SK-N-SH (cell line): Measurements from ENCODE around the gene GAB4. TPM values are rescaled to one million over a fixed set of nuclear protein-coding genes. Genes with fewer than 3 reads are reported as not detected.
"Not testable (repeated sequence)": the region's sequence is repeated elsewhere in the genome, so short reads cannot be mapped to it uniquely, and the experiment has no call there.

ENCODE experiments used
- CTCF ChIA-PET: fragments of 300-600, 350-600 bp; formaldehyde crosslinking; extraction: SDS; loops from one replicate; lab custom pipeline; 2021; lab: Yijun Ruan, JAX
- POLR2A ChIA-PET: fragments of 350-600 bp; sonication (Branson Sonifier 250); formaldehyde crosslinking; extraction: SDS; loops from one replicate; lab custom pipeline; 2020; ENCODE audit warnings: antibody characterized with exemption, inconsistent platforms; lab: Yijun Ruan, JAX
- DNase-seq: peaks from one replicate; pipeline ENCODE4 v3.0.0; 2012
- H2AFZ ChIP-seq: fragments of 200-600 bp; sonication (generic); 2 replicates; pipeline ENCODE4 v1.8.1; 2016; ENCODE audit warnings: antibody characterized with exemption, mild to moderate bottlenecking, low read depth
- H3F3A ChIP-seq: fragments of 200-600 bp; sonication (generic); replicated peaks from 2 replicates; pipeline ENCODE3; 2016; ENCODE audit warnings: antibody characterized with exemption, mild to moderate bottlenecking; ENCODE audit not compliant: insufficient read depth
- H3K27ac ChIP-seq, 2 experiments: fragments of 200-500 bp in 1 of 2; fragments of 200-600 bp in 1 of 2; sonication (Bioruptor generic) in 1 of 2; sonication (generic), shearing (Covaris generic) in 1 of 2; 2 replicates each; pipeline versions ENCODE4 v1.5.1 to v1.6.1; 2014 to 2016; ENCODE audit warnings: low read depth in 2 of 2, inconsistent platforms in 1 of 2, low read length in 1 of 2, mild to moderate bottlenecking in 1 of 2, mixed read lengths in 1 of 2
- H3K27me3 ChIP-seq: fragments of 200-600 bp; sonication (generic), shearing (Covaris generic); 2 replicates; pipeline ENCODE4 v1.6.1; 2016; ENCODE audit warnings: mixed run types; ENCODE audit not compliant: insufficient read depth
- H3K36me3 ChIP-seq, 2 experiments: fragments of 200-500 bp in 1 of 2; fragments of 200-600 bp in 1 of 2; sonication (Bioruptor generic) in 1 of 2; sonication (generic) in 1 of 2; replicated peaks in 1 of 2; 2 replicates each; pipeline versions ENCODE3 to v1.5.1; 2014 to 2016; ENCODE audit warnings: low read length in 1 of 2, mild to moderate bottlenecking in 1 of 2; ENCODE audit not compliant: insufficient read depth in 2 of 2, control insufficient read depth in 1 of 2
- H3K4me1 ChIP-seq, 2 experiments: fragments of 200-500 bp in 1 of 2; fragments of 200-600 bp in 1 of 2; sonication (Bioruptor generic) in 1 of 2; sonication (generic), shearing (Covaris generic) in 1 of 2; 2 replicates each; pipeline versions ENCODE4 v1.5.1 to v1.6.1; 2014 to 2016; ENCODE audit warnings: low read depth in 1 of 2, low read length in 1 of 2, mixed run types in 1 of 2; ENCODE audit not compliant: insufficient read depth in 2 of 2, control insufficient read depth in 1 of 2
- H3K4me2 ChIP-seq: fragments of 200-600 bp; sonication (generic), shearing (Covaris generic); 2 replicates; pipeline ENCODE4 v1.6.1; 2017; ENCODE audit warnings: mixed run types
- H3K4me3 ChIP-seq, 2 experiments: fragments of 200-500 bp in 1 of 2; fragments of 200-600 bp in 1 of 2; sonication (Bioruptor generic) in 1 of 2; sonication (generic), shearing (Covaris generic) in 1 of 2; 2 replicates each; pipeline versions ENCODE4 v1.5.1 to v1.8.1; 2014 to 2016; ENCODE audit warnings: low read depth in 2 of 2, inconsistent platforms in 1 of 2, low read length in 1 of 2, mild to moderate bottlenecking in 1 of 2, mixed read lengths in 1 of 2, moderate library complexity in 1 of 2
- H3K79me2 ChIP-seq: fragments of 200-600 bp; sonication (generic); 2 replicates; pipeline ENCODE4 v1.8.1; 2017; ENCODE audit warnings: mild to moderate bottlenecking; ENCODE audit not compliant: insufficient read depth
- H3K9ac ChIP-seq: fragments of 200-600 bp; sonication (generic); 2 replicates; pipeline ENCODE4 v1.6.1; 2017; ENCODE audit warnings: mixed run types
- H3K9me2 ChIP-seq: fragments of 200-600 bp; sonication (generic); 2 replicates; pipeline ENCODE4 v1.6.1; 2017; ENCODE audit warnings: mixed run types
- H3K9me3 ChIP-seq: fragments of 200-600 bp; sonication (generic); 2 replicates; pipeline ENCODE4 v1.6.1; 2017; ENCODE audit warnings: mixed run types, mild to moderate bottlenecking, moderate library complexity
- H4K20me1 ChIP-seq: fragments of 200-600 bp; sonication (generic); 2 replicates; pipeline ENCODE4 v1.6.1; 2017; ENCODE audit warnings: mild to moderate bottlenecking, mixed run types; ENCODE audit not compliant: insufficient read depth
- FOSL2 ChIP-seq: IDR thresholded peaks from 2 replicates; pipeline ENCODE4 v1.4.0; 2012; ENCODE audit warnings: low read depth, mild to moderate bottlenecking, moderate library complexity, borderline replicate concordance
- JUND ChIP-seq: IDR thresholded peaks from 2 replicates; pipeline ENCODE4 v1.4.0; 2012
- POLR2AphosphoS5 ChIP-seq: IDR thresholded peaks from 2 replicates; pipeline ENCODE4 v1.6.1; 2012; ENCODE audit warnings: low read depth, low read length
- RXRA ChIP-seq: IDR thresholded peaks from 2 replicates; pipeline ENCODE4 v1.4.0; 2012; ENCODE audit warnings: low read depth, mild to moderate bottlenecking, borderline replicate concordance
- TEAD4 ChIP-seq: IDR thresholded peaks from 2 replicates; pipeline ENCODE4 v1.4.0; 2012; ENCODE audit warnings: mild to moderate bottlenecking, borderline replicate concordance; ENCODE audit not compliant: insufficient read depth
- WGBS: methylation state at CpG from one replicate; pipeline ENCODE4 v1.1.6; 2017; ENCODE audit warnings: low lambda C conversion rate; 5-methylcytosine and 5-hydroxymethylcytosine counted together
- polyA plus RNA-seq, 3 experiments: library from polyadenylated mRNA; depleted of rRNA; stranded (reverse); fragments of >200 nt; gene quantifications; 2 replicates each; pipeline ENCODE4 v1.2.3, GENCODE V29; 2012
- TF ChIP-seq, protein P1 (sequence below): IDR thresholded peaks from 2 replicates; pipeline ENCODE4 v1.6.1; 2012; ENCODE audit warnings: mild to moderate bottlenecking, low read depth, low read length, moderate library complexity
- TF ChIP-seq, protein P2 (sequence below): IDR thresholded peaks from 2 replicates; pipeline ENCODE4 v1.4.0; 2012; ENCODE audit warnings: low read depth, borderline replicate concordance
- TF ChIP-seq, protein P3 (sequence below): fragments of 150-350 bp; IDR thresholded peaks from 2 replicates; pipeline ENCODE4 v1.6.1; 2016; ENCODE audit warnings: mild to moderate bottlenecking, low read depth, low read length
- TF ChIP-seq, protein P4 (sequence below): IDR thresholded peaks from 2 replicates; pipeline ENCODE4; 2012

GAB4 gene
- polyA plus RNA-seq, 1 of the 3 experiments (the other 2 are of a cell fraction): not detected

DNA sequence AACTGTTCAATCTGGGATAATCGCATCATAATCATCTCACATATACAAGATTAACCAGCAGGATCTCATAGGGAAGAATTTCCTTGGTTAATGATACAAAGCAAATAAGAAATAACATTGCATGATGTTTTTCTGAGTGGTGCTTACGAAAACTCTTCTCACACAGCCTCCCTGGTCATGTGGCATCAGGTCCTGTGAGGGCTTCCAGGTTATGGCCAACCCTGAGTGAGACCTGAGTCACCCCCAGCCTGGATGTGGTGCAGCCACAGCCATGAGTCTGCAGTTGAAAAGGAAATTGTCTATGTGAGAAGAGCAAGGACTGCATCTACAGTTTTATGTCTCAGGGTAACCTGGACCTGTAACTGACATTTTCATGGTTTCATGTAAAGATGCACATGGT lies 92.3 kb downstream of the GAB4 start (continued):
- TF ChIP-seq, protein P1, sequence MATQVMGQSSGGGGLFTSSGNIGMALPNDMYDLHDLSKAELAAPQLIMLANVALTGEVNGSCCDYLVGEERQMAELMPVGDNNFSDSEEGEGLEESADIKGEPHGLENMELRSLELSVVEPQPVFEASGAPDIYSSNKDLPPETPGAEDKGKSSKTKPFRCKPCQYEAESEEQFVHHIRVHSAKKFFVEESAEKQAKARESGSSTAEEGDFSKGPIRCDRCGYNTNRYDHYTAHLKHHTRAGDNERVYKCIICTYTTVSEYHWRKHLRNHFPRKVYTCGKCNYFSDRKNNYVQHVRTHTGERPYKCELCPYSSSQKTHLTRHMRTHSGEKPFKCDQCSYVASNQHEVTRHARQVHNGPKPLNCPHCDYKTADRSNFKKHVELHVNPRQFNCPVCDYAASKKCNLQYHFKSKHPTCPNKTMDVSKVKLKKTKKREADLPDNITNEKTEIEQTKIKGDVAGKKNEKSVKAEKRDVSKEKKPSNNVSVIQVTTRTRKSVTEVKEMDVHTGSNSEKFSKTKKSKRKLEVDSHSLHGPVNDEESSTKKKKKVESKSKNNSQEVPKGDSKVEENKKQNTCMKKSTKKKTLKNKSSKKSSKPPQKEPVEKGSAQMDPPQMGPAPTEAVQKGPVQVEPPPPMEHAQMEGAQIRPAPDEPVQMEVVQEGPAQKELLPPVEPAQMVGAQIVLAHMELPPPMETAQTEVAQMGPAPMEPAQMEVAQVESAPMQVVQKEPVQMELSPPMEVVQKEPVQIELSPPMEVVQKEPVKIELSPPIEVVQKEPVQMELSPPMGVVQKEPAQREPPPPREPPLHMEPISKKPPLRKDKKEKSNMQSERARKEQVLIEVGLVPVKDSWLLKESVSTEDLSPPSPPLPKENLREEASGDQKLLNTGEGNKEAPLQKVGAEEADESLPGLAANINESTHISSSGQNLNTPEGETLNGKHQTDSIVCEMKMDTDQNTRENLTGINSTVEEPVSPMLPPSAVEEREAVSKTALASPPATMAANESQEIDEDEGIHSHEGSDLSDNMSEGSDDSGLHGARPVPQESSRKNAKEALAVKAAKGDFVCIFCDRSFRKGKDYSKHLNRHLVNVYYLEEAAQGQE: no peak
- TF ChIP-seq JUND: no peak

DNA sequence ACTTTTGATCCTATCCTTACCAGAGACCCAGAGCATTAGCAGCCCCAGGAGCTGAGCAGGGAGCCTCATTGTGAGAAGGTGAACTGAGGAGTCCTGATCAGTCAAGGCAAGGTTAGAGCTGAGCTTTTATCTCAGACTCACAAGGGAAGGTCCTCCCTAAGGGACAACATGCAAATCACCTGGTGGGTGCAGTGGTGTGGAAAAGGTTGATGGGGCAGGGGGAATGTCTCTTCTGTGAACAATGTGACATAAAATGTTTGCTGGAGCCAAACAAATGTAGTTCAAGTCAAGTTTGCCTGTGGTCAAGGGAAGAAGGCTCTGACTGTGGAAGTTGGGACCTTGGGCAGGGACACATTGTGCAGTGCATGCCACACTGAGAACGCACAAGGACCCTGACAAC lies 93.1 kb downstream of the GAB4 start:
- H3K4me1 ChIP-seq, H3K27ac ChIP-seq, H3K9me2 ChIP-seq, POLR2A ChIA-PET, H3K36me3 ChIP-seq, DNase-seq, H3K4me3 ChIP-seq, H3K4me2 ChIP-seq, H3K9ac ChIP-seq, H2AFZ ChIP-seq, CTCF ChIA-PET, H3K79me2 ChIP-seq, H3F3A ChIP-seq, H3K9me3 ChIP-seq, H4K20me1 ChIP-seq: not testable (repeated sequence)
- 7% methylated on average over 1 of the region's 1 CpG for WGBS
- H3K27me3 ChIP-seq: peaks cover 24% of the 10 kb centered on the region; the same call in 1 of the 2 replicates

DNA sequence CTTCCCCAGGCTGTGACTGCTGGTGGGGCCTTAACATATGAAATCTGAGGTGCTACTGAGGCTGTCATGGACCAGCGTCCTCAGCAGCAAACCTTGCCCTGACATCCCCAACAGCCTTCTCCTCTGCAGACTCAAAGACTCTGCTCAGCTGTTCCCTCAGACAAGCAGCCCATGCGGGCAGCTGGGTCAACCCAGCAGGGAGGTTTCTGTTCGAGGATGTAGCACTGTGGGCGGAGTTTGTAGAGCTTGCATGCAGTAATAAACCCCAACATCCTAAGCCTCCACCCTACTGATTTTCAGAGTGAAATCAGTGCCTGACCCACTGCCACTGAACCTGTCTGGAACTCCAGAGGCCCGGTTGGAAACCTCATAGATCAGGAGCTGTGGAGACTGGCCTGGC lies 94.0 kb downstream of the GAB4 start:
- Histone ChIP-seq H3K4me3 (no peak overlapping the region), H3K79me2 (no peaks in the 10 kb centered on the region), H3K27me3 (peaks cover 20% of the 10 kb centered on the region; the same call in 1 of the 2 replicates), H3K36me3 (no peaks in the 10 kb centered on the region), H3K4me1 (no peaks in the 10 kb centered on the region), H3F3A (no peaks in the 10 kb centered on the region), H3K27ac (no peak overlapping the region), H3K9ac (no peak overlapping the region), H3K9me2 (no peaks in the 10 kb centered on the region), H3K9me3 (no peaks in the 10 kb centered on the region), H3K4me2 (no peak overlapping the region), H4K20me1 (no peaks in the 10 kb centered on the region), H2AFZ (no peak overlapping the region)
- DNase-seq: no peak
- 0% methylated on average over 4 of the region's 5 CpGs for WGBS
- TF ChIP-seq POLR2AphosphoS5: no peak
- ChIA-PET CTCF (no interaction called here), POLR2A (no interaction called here)

DNA sequence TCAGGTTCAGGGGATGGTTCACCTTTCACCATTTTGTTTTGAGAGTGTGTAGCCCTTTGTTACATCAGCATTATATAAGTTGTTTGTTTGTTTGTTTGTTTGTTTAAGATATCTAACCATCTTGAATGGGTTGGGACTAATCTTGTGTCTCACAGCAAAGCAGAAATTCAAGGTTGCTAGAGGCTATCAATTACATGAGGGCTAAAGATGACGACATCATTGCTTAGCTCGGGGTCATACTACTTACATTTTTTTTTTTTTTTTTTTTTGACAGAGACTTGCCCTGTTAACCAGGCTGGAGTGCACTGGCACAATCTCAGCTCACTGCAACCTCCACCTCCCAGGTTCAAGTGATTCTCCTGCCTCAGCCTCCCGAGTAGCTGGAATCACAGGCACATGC lies 95.7 kb downstream of the GAB4 start:
- ChIA-PET POLR2A (no interaction called here), CTCF (interaction anchor here (0.7 kb wide), 1 partner anchor 37 kb away, joined by 3 read pairs; no protein-coding TSS in a partner anchor)
- Histone ChIP-seq H3K4me3 (no peak overlapping the region), H3K36me3 (no peaks in the 10 kb centered on the region), H3K9ac (no peak overlapping the region), H4K20me1 (no peaks in the 10 kb centered on the region), H3K9me3 (no peaks in the 10 kb centered on the region), H3K4me2 (no peak overlapping the region), H3K27ac (no peak overlapping the region), H3F3A (no peaks in the 10 kb centered on the region), H3K4me1 (no peaks in the 10 kb centered on the region), H3K27me3 (peaks cover 6% of the 10 kb centered on the region; the same call in 1 of the 2 replicates), H3K9me2 (no peaks in the 10 kb centered on the region), H2AFZ (no peak overlapping the region), H3K79me2 (no peaks in the 10 kb centered on the region)
- DNase-seq: no peak
- WGBS: 1% methylated on average over 3 of the region's 3 CpGs
- TF ChIP-seq TEAD4: no peak
- no peak for TF ChIP-seq FOSL2
- TF ChIP-seq, protein P2, sequence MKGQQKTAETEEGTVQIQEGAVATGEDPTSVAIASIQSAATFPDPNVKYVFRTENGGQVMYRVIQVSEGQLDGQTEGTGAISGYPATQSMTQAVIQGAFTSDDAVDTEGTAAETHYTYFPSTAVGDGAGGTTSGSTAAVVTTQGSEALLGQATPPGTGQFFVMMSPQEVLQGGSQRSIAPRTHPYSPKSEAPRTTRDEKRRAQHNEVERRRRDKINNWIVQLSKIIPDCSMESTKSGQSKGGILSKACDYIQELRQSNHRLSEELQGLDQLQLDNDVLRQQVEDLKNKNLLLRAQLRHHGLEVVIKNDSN: no peak
- TF ChIP-seq, protein P3, sequence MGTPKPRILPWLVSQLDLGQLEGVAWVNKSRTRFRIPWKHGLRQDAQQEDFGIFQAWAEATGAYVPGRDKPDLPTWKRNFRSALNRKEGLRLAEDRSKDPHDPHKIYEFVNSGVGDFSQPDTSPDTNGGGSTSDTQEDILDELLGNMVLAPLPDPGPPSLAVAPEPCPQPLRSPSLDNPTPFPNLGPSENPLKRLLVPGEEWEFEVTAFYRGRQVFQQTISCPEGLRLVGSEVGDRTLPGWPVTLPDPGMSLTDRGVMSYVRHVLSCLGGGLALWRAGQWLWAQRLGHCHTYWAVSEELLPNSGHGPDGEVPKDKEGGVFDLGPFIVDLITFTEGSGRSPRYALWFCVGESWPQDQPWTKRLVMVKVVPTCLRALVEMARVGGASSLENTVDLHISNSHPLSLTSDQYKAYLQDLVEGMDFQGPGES: no peak
- no peak for TF ChIP-seq RXRA
- TF ChIP-seq, protein P4, sequence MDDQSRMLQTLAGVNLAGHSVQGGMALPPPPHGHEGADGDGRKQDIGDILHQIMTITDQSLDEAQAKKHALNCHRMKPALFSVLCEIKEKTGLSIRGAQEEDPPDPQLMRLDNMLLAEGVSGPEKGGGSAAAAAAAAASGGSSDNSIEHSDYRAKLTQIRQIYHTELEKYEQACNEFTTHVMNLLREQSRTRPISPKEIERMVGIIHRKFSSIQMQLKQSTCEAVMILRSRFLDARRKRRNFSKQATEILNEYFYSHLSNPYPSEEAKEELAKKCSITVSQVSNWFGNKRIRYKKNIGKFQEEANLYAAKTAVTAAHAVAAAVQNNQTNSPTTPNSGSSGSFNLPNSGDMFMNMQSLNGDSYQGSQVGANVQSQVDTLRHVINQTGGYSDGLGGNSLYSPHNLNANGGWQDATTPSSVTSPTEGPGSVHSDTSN: no peak
- TF ChIP-seq, protein P1: no peak
